HG02678 (cell line): ENCODE data around the gene TSPY2.
"Not testable (repeated sequence)": the region's sequence is repeated elsewhere in the genome, so short reads cannot be mapped to it uniquely, and the experiment has no call there.

Experiments used
- ATAC-seq: cut with Tn5 transposase; IDR thresholded peaks from one replicate; pipeline ENCODE4 v1.9.1; 2021; ENCODE audit warnings: mild to moderate bottlenecking, moderate library complexity; ENCODE audit not compliant: unreplicated experiment

The TSPY2 gene

GRCh38 chrY:6245923-6246322 lies at the start of gene TSPY2:
TSS of gene TSPY2 (plus strand) at chrY:6246223. CDS start at chrY:6246269, 46 bp downstream.
- ATAC-seq: not testable (repeated sequence)

DNA sequence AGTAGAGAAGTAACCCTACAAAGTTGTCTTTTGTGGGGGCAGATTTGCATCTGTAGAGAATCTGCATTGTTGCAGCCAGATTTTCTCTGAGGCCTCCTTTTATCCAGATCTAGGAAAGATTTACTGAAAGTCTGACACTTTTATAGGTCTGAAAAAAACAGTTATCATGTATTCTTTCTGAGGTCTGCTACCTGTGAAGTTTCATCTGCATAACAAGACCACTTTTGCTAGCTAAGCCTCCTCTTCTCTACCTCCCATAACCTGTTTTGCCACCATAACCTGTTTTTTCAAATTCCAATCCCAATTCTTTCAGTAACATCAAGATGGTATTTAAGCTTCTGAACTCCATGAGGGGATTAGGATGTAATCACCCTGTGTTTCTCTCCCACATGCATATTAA lies 36.5 kb upstream of the TSPY2 start:
- not testable (repeated sequence) for ATAC-seq

DNA sequence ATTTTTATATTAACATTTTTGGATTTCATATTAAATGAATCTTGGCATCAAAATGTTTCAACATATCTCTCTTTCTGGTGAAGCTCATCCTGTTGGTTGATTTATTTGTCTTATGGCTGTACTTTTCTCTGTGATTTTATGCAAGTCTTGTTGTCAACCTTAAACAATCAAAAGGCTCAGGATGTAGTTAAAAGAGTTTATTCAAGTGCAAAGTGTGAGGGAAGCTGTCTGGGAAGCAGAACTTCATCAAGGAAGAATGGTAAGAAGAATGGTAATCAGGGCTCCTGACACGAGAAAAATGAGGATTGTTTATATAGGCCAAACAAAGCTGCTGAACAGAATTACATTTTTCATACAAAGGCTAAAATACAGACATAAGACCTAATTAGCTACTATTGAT lies 29.0 kb upstream of the TSPY2 start:
- ATAC-seq: not testable (repeated sequence)

DNA sequence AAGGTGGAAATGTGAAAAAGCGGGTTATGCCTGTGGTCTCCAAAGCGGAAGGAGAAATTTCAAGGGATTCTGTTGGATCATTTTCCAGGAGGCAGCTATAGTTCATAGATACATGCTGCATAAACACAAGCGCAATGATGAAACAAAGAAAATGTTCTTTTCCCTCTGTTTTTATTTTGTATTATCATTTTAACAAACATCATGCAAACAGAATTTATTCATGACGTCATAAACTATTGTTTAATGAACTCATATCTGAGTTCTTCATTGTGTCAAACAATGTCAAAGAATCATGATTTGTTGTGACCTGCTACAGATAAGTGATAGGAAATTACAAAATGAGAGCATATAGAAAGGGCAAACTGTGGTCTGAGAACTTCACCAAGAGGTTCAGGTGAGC lies 23.8 kb downstream of the TSPY2 start:
- not testable (repeated sequence) for ATAC-seq
